ENCODE data around the gene VCP. TPM values are rescaled to one million over a fixed set of nuclear protein-coding genes. Genes with fewer than 3 reads are reported as not detected.

VCP gene
- total RNA-seq, 1 experiment from 2014 or later = 200 TPM

- TSS peak; percentile 42 for BruUV-seq (replicated peaks)
- no peak for DNase-seq
- Histone ChIP-seq H2AFZ (no peak overlapping the region), H3K4me1 (replicated peaks; ENCODE audit: insufficient read depth) (peaks cover 33% of the 10 kb centered on the region), H3K79me2 (ENCODE audit: low read depth) (0 out of 2 replicates have a peak, but pooled peaks cover 4% of the 10 kb centered on the region), H3K4me2 (peak overlapping the region; percentile 96), H3K9me3 (ENCODE audit: insufficient read depth, low read depth) (no peaks in the 10 kb centered on the region), H3K27me3 (ENCODE audit: insufficient read depth, low read depth) (no peaks in the 10 kb centered on the region), H4K20me1 (ENCODE audit: insufficient read depth) (no peaks in the 10 kb centered on the region), H3K4me3 (peak overlapping the region; percentile 69), H3K27ac (no peak overlapping the region), H3K36me3 (ENCODE audit: low read depth) (no peaks in the 10 kb centered on the region), H3F3A (ENCODE audit: insufficient read depth, low read depth) (peaks cover 8% of the 10 kb centered on the region; the same call in 1 of the 2 replicates), H3K9me2 (ENCODE audit: insufficient read depth) (no peaks in the 10 kb centered on the region)
- ChIA-PET CTCF (interaction anchor here (0.5 to 1.1 kb wide), 4 partner anchors 47 to 325 kb away, joined by 3 to 4 read pairs (median 3); partner anchors contain the start of gene UNC13B), POLR2A (ENCODE audit: unreplicated experiment) (interaction anchor here (0.6 to 0.7 kb wide), 2 partner anchors 36 to 42 kb away, joined by 3 to 5 read pairs; partner anchors contain the start of gene VCP)
- TF ChIP-seq CTCF (conservative IDR thresholded peaks at IDR 0.05) = no peak
- TF ChIP-seq EZH2 (IDR thresholded peaks at IDR 0.05; ENCODE audit: low read depth) = no peak
- intact Hi-C loops (cut with micrococcal nuclease; ENCODE audit: unreplicated experiment) = loop anchor here (5.0 to 10.0 kb wide), 2 partner anchors 448 to 490 kb away; partner anchors contain the start of gene TESK1
Observed at GRCh38 chr9:35114840-35115628, 42.6 kb upstream of the VCP start.

GRCh38 chr9:35114113-35114839, 41.9 kb upstream of the VCP start:
- Histone ChIP-seq H3K4me3 (peak overlapping the region; percentile 69; the same call in 1 of the 2 replicates), H2AFZ (no peak overlapping the region), H3F3A (ENCODE audit: insufficient read depth, low read depth) (peaks cover 8% of the 10 kb centered on the region; the same call in 1 of the 2 replicates), H3K9me3 (ENCODE audit: insufficient read depth, low read depth) (no peaks in the 10 kb centered on the region), H3K4me2 (peak overlapping the region; percentile 96), H3K4me1 (replicated peaks; ENCODE audit: insufficient read depth) (peaks cover 33% of the 10 kb centered on the region), H3K9me2 (ENCODE audit: insufficient read depth) (no peaks in the 10 kb centered on the region), H3K27me3 (ENCODE audit: insufficient read depth, low read depth) (no peaks in the 10 kb centered on the region), H4K20me1 (ENCODE audit: insufficient read depth) (no peaks in the 10 kb centered on the region), H3K36me3 (ENCODE audit: low read depth) (no peaks in the 10 kb centered on the region), H3K27ac (no peak overlapping the region), H3K79me2 (ENCODE audit: low read depth) (0 out of 2 replicates have a peak, but pooled peaks cover 4% of the 10 kb centered on the region)
- TF ChIP-seq EZH2 (IDR thresholded peaks at IDR 0.05; ENCODE audit: low read depth) (no peak), CTCF (conservative IDR thresholded peaks at IDR 0.05) (no peak)
- ChIA-PET POLR2A (ENCODE audit: unreplicated experiment) (no interaction called here), CTCF (no interaction called here)
- TSS peak; percentile 22 for BruUV-seq (replicated peaks)
- peak; percentile 50 to 72 for DNase-seq
- intact Hi-C loops (cut with micrococcal nuclease; ENCODE audit: unreplicated experiment) = loop anchor here (5.0 to 10.0 kb wide), 2 partner anchors 447 to 491 kb away; partner anchors contain the start of gene TESK1

All from PC-9 (cell line).